CD4-positive, alpha-beta T cell treated with Interleukin-15 for 1 hour (primary cell): ENCODE data around the gene C9orf57.
"Not testable (repeated sequence)": the region's sequence is repeated elsewhere in the genome, so short reads cannot be mapped to it uniquely, and the experiment has no call there.

Experiments
- DNase-seq: peaks from one replicate; pipeline ENCODE4 v3.0.0-alpha.2; 2020

Gene C9orf57

DNA sequence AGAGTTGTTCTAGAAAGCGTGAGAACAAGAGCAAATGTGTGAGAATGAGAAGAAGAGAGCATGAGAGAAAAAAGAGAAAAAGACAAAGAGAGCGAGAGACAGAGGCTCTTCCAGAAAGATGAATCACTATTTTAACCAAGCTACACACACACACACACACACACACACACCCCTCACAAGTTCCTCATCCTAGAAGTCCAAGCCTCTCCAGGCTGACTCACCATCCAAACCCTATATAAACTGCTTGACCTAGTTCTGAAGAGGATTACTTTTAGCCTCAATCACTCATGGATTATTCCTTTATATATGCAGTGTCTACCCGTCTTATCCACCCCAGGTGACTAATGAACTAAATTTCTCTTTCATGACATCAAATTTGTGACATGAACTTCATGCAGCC lies 37.6 kb downstream of the C9orf57 start:
- peak; percentile 20 for DNase-seq

DNA sequence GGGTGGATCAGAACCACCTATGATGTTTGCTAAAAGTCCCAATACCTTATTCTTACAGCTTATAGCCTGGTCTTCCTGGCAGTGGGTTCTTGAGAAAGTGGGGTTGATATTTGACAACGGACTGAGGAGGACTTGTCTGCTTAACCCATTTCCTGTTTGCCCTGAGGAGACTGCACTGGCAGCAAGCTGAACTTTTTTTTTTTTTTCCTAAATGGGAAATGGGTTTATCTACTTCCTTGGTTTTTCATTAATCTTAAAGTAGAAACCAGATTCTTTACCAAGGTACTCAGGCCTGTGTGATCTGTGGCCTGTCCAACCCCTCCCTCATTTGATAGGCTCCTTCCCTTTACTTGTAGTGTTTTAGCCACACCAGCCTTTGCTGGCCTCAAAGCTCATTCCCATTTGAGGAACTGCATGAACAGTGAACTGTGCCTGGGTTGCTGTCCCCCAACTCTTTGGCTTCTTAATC lies 47.1 kb downstream of the C9orf57 start:
- DNase-seq = no peak

DNA sequence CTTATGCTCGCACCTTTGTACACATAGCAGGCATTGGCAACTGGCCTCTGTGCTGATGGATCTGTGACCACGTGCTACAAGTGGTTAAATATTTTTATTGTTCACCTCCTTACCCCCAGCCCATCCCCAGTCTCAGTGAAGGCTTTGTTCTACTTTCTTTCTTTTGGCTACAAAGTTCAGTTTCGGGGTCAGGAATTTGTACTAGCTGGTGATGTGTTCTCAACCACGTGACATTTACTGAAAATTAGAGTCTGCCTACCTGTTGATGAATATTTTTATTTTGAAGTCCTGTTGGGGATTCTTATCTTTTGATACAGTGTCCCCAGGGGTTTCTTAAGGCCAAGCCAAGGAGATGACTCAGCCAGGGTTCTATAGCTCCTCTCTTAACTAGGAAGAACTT lies 47.8 kb downstream of the C9orf57 start:
- no peak for DNase-seq

DNA sequence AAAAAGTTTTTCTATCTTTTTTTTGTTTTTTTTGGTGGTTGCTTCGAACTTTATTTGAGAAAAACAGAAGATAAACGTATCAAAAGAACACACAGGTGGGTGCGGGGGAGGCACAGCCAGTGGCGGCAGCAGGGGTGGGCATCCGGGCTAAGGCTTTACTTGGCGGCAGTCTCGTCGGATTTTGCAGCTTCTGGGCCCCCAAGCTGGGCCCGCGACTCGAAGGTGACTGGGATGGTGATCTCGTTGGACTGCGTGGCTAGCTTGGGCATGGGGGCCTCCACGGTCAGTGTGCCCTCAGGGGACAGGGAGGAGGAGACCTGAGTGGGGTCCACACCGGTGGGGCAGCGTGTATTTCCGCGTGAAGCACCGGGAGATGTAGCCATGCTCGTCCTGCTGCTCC lies 52.7 kb downstream of the C9orf57 start:
- not testable (repeated sequence) for DNase-seq

DNA sequence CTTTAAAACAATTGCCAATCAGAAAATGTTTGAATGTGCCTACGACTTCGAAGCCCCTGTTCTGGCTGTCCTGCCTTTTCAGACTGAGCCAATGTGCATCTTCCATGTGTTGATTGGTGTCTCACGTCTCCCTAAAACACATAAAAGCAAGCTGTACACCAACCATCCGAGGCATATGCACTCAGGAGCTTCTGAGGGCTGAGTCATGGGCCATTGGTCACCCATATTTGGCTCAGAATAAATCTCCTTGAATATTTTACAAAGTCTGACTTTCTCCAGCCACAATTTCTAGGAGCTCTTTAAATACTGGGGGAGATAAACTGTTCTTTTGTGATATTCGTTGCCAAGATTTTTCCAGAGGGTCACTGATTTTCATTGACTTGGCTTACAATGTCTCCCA lies 53.9 kb downstream of the C9orf57 start:
- no peak for DNase-seq

DNA sequence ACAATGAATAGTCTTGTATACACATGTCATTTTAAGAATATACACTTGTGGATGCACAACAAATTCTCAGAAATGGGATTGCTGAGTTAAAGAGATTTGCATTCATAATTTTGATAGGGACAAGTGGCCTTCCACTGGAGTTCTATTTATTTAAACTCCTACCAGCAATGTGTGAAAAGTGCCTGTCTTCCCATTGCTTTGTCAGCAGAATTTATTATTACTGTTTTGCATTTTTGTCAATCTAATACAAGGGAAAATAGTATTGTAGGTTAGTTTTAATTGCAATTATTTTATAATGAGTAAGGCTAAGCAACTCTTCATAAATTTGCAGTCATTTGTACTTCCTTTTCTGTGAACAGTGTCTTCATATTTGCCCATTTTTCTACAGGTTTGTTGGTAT lies 55.0 kb downstream of the C9orf57 start:
- no peak for DNase-seq
